ENCODE measurements around the gene KCNK16. TPM values are rescaled to one million over a fixed set of nuclear protein-coding genes. Genes with fewer than 3 reads are reported as not detected.

The KCNK16 gene
- total RNA-seq, 2 donors from 2014 or later: not detected

DNA sequence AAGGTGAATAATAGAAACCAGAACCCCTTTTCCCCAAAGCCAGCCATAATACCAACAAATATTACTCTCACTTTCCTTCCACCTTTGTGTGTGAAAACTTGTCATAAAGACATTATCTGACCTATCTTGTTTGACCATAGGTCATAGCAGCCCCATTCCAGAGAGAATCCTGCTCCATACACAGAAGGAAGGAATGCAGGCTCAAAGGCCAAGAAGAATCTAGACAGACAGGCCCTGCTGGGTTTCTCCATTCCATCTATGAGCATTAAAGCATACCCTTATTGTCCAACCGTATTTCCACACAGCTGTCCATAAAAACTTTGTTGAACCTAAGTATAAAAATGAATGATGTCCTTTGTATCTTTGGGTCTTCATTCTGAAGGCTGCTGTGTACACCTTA, 52.5 kb downstream of the KCNK16 start:
- TF ChIP-seq, protein P1, sequence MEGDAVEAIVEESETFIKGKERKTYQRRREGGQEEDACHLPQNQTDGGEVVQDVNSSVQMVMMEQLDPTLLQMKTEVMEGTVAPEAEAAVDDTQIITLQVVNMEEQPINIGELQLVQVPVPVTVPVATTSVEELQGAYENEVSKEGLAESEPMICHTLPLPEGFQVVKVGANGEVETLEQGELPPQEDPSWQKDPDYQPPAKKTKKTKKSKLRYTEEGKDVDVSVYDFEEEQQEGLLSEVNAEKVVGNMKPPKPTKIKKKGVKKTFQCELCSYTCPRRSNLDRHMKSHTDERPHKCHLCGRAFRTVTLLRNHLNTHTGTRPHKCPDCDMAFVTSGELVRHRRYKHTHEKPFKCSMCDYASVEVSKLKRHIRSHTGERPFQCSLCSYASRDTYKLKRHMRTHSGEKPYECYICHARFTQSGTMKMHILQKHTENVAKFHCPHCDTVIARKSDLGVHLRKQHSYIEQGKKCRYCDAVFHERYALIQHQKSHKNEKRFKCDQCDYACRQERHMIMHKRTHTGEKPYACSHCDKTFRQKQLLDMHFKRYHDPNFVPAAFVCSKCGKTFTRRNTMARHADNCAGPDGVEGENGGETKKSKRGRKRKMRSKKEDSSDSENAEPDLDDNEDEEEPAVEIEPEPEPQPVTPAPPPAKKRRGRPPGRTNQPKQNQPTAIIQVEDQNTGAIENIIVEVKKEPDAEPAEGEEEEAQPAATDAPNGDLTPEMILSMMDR (IDR thresholded peaks at IDR 0.05): no peak
- no peak for DNase-seq (ENCODE audit: low spot score)
- no peaks in the 10 kb centered on the region for H3K36me3 ChIP-seq

DNA sequence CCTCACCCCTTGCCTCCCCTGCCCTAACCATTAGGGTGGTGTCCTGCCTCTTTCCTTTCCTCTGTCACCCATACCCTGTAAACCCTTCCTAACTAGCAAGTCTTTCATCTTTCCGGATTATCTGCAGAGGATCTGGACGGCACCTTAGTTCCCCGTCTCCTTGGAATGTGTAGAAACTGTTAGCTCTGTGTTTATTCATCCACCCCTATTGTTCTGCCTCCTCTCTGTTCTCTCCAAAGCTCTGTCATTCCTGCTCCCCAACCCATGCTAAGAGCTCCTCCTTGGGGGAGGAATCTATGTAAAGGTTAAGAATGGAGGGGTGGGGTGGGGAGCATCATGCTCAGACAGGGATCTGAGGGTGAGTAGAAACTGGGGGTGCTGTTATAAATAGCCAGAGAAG, 53.8 kb downstream of the KCNK16 start:
- DNase-seq (ENCODE audit: low spot score): no peak
- no peaks in the 10 kb centered on the region for H3K9me3 ChIP-seq

More for the DNA sequence above, 52.5 kb downstream of the KCNK16 start:
- Histone ChIP-seq H3K4me3 (no peak overlapping the region), H3K27me3 (no peaks in the 10 kb centered on the region), H3K27ac (no peak overlapping the region), H3K4me1 (no peaks in the 10 kb centered on the region), H3K9me3 (no peaks in the 10 kb centered on the region)

DNA sequence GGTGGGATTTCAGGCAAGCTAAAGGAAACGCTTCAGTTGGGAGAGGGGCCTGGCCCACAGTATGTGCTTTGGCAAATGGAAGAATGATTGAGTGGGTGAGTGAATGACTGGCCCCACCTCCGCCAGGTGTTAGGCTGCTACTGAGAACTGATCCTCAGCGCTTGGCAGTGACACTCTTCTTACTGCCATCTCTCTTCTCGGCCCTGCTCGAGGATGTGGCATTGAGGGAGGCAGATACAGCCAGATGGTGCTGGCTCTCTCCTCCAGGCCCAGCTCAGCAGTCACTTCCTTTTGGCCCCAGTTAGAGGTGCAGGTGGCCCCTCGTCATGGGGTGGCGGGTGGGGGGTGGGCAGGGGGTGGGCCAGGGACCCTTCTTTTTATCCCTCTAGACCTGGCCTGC, 54.3 kb downstream of the KCNK16 start:
- H3K36me3 ChIP-seq: no peaks in the 10 kb centered on the region
- no peaks in the 10 kb centered on the region for H3K9me3 ChIP-seq
- no peak for DNase-seq (ENCODE audit: low spot score)
- TF ChIP-seq, protein P1 (IDR thresholded peaks at IDR 0.05): no peak
- no peak overlapping the region for H3K4me3 ChIP-seq
- H3K27me3 ChIP-seq: no peaks in the 10 kb centered on the region
- no peak overlapping the region for H3K27ac ChIP-seq
- H3K4me1 ChIP-seq: no peaks in the 10 kb centered on the region

More for the DNA sequence above, 53.8 kb downstream of the KCNK16 start:
- H3K27me3 ChIP-seq: no peaks in the 10 kb centered on the region
- H3K36me3 ChIP-seq: no peaks in the 10 kb centered on the region
- TF ChIP-seq, protein P1 (IDR thresholded peaks at IDR 0.05): no peak
- no peaks in the 10 kb centered on the region for H3K4me1 ChIP-seq
- H3K27ac ChIP-seq: no peak overlapping the region
- H3K4me3 ChIP-seq: no peak overlapping the region

DNA sequence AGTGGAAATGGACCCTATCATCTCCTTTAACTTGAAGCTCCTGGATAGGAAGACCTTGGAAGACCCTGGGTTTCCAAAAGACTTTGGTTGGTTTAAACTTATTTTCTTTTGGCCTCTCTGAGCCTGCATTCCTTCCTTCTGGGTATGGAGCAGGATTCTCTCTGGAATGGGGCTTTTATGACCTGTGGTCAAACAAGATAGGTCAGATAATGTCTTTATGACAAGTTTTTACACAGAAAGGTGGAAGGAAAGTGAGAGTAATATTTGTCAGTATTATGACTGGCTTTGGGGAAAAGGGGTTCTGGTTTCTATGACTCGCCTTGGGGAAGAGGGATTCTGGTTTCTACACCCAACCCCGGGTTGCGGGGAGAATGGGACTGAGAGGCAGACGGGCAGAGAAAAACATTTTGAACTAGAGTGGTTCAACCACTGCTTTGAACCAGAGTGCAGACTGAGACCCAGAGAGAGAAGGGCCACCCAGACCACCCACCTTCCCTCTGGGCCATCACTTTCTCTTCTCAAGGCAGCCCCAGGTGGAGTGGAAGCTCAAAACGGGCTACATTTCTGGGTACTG, 55.6 kb downstream of the KCNK16 start:
- H3K27me3 ChIP-seq: no peaks in the 10 kb centered on the region
- H3K36me3 ChIP-seq: no peaks in the 10 kb centered on the region
- no peak for DNase-seq (ENCODE audit: low spot score)
- no peaks in the 10 kb centered on the region for H3K4me1 ChIP-seq
- H3K9me3 ChIP-seq: no peaks in the 10 kb centered on the region
- TF ChIP-seq, protein P1 (IDR thresholded peaks at IDR 0.05): no peak
- no peak overlapping the region for H3K27ac ChIP-seq
- no peak overlapping the region for H3K4me3 ChIP-seq

DNA sequence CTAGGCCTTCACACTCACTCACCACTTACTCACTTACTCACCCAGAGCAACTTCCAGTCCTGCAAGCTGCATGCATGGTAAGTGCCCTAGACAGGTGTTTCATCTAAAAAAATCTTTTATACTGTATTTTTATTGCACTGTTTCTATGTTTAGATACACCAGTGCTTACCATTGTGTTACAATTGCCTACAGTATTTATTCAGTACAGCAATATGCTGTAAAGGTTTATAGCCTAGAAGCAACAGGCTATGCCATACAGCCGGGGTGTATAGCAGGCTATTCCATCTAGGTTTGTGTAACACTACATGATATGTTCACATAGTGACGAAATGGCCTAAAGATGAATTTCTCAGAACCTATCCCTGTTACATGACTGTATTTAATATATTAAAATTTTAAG, 56.1 kb downstream of the KCNK16 start:
- H3K4me3 ChIP-seq: no peak overlapping the region
- H3K4me1 ChIP-seq: no peaks in the 10 kb centered on the region
- no peak overlapping the region for H3K27ac ChIP-seq
- DNase-seq (ENCODE audit: low spot score): no peak
- TF ChIP-seq, protein P1 (IDR thresholded peaks at IDR 0.05): no peak
- H3K27me3 ChIP-seq: no peaks in the 10 kb centered on the region
- H3K36me3 ChIP-seq: no peaks in the 10 kb centered on the region
- H3K9me3 ChIP-seq: no peaks in the 10 kb centered on the region

Other genes with a start within 250 kb of the KCNK16 start
- 10 to 100 TPM; 10.3 to 10.5 TPM for gene SAYSD1, start 207.5 kb downstream of the KCNK16 start, total RNA-seq
- 1 to 10 TPM; 1.1 to 2.0 TPM for gene KCNK5, start 93.2 kb downstream of the KCNK16 start, total RNA-seq
- 1 to 10 TPM in 1 of 2 donors, under 1 TPM in 1; 0.98 to 1.3 TPM for gene KCNK17, start 8.3 kb downstream of the KCNK16 start, total RNA-seq